ENCODE data around the gene LRP3. TPM values are rescaled to one million over a fixed set of nuclear protein-coding genes. Genes with fewer than 3 reads are reported as not detected.
"Not testable (repeated sequence)": the region's sequence is repeated elsewhere in the genome, so short reads cannot be mapped to it uniquely, and the experiment has no call there.

The LRP3 gene
- total RNA-seq, 1 experiment from 2014 or later = 39.4 TPM

GRCh38 chr19:33186431-33187182 lies 7.5 kb upstream of the LRP3 start:
- Histone ChIP-seq H3K27me3 (replicated peaks; ENCODE audit: insufficient read depth, low read depth, low read length, poor library complexity) (no peaks in the 10 kb centered on the region), H3K4me3 (ENCODE audit: low read depth, low read length, poor library complexity, severe bottlenecking) (no peak overlapping the region), H3K4me1 (ENCODE audit: insufficient read depth, low read length, poor library complexity, severe bottlenecking) (peaks cover 4% of the 10 kb centered on the region), H3K27ac (ENCODE audit: low read depth, low read length, poor library complexity, severe bottlenecking) (no peak overlapping the region), H3K9me3 (ENCODE audit: low read depth, low read length, poor library complexity, severe bottlenecking) (no peaks in the 10 kb centered on the region), H3K36me3 (ENCODE audit: insufficient read depth, low read length, poor library complexity, severe bottlenecking) (no peaks in the 10 kb centered on the region)
- intact Hi-C loops (cut with micrococcal nuclease; ENCODE audit: unreplicated experiment) = loop anchor here (10.0 kb wide), 1 partner anchor 212 kb away; the partner anchor contains the start of genes CEP89 and FAAP24
- DNase-seq (ENCODE audit: low spot score) = no peak
- TF ChIP-seq EZH2 (IDR thresholded peaks at IDR 0.05; ENCODE audit: borderline replicate concordance, low read depth, low read length, poor library complexity, severe bottlenecking) (no peak), CTCF (conservative IDR thresholded peaks at IDR 0.05; ENCODE audit: low read depth, low read length) (no peak)
- POLR2A ChIA-PET (ENCODE audit: low non-redundant PET) = no interaction called here
- CTCF ChIA-PET = interaction anchor here (0.5 to 0.9 kb wide), 2 partner anchors 66 to 606 kb away, joined by 3 to 4 read pairs; partner anchors contain the start of gene PDCD5
- BruUV-seq (replicated peaks) = no TSS peak

- intact Hi-C loops (cut with micrococcal nuclease; ENCODE audit: unreplicated experiment) = loop anchor here (10.0 kb wide), 1 partner anchor 212 kb away; the partner anchor contains the start of genes CEP89 and FAAP24
- POLR2A ChIA-PET (ENCODE audit: low non-redundant PET) = no interaction called here
- CTCF ChIA-PET = interaction anchor here (0.5 kb wide), 1 partner anchor 606 kb away, joined by 4 read pairs; the partner anchor contains the start of gene PDCD5
These were observed 7.0 kb upstream of the LRP3 start for GRCh38 chr19:33187183-33187540.

GRCh38 chr19:33189453-33189852 lies 4.7 kb upstream of the LRP3 start:
- no peak for DNase-seq (ENCODE audit: low spot score)
- BruUV-seq (replicated peaks) = no TSS peak
- H3K4me1 ChIP-seq (ENCODE audit: insufficient read depth, low read length, poor library complexity, severe bottlenecking) = peaks cover 4% of the 10 kb centered on the region
- ChIA-PET CTCF (no interaction called here), POLR2A (ENCODE audit: low non-redundant PET) (no interaction called here)
- H3K4me3 ChIP-seq (ENCODE audit: low read depth, low read length, poor library complexity, severe bottlenecking) = no peak overlapping the region
- H3K27me3 ChIP-seq (replicated peaks; ENCODE audit: insufficient read depth, low read depth, low read length, poor library complexity) = no peaks in the 10 kb centered on the region
- intact Hi-C loops (cut with micrococcal nuclease; ENCODE audit: unreplicated experiment) = loop anchor here (10.0 kb wide), 1 partner anchor 215 kb away; the partner anchor contains the start of genes CEP89 and FAAP24
- TF ChIP-seq EZH2 (IDR thresholded peaks at IDR 0.05; ENCODE audit: borderline replicate concordance, low read depth, low read length, poor library complexity, severe bottlenecking) = no peak
- TF ChIP-seq CTCF (conservative IDR thresholded peaks at IDR 0.05; ENCODE audit: low read depth, low read length) = no peak
- H3K9me3 ChIP-seq (ENCODE audit: low read depth, low read length, poor library complexity, severe bottlenecking) = no peaks in the 10 kb centered on the region
- H3K36me3 ChIP-seq (ENCODE audit: insufficient read depth, low read length, poor library complexity, severe bottlenecking) = no peaks in the 10 kb centered on the region
- no peak overlapping the region for H3K27ac ChIP-seq (ENCODE audit: low read depth, low read length, poor library complexity, severe bottlenecking)

More at GRCh38 chr19:33187183-33187540, 7.0 kb upstream of the LRP3 start:
- H3K9me3 ChIP-seq (ENCODE audit: low read depth, low read length, poor library complexity, severe bottlenecking) = no peaks in the 10 kb centered on the region
- H3K4me3 ChIP-seq (ENCODE audit: low read depth, low read length, poor library complexity, severe bottlenecking) = no peak overlapping the region
- H3K4me1 ChIP-seq (ENCODE audit: insufficient read depth, low read length, poor library complexity, severe bottlenecking) = peaks cover 4% of the 10 kb centered on the region
- no TSS peak for BruUV-seq (replicated peaks)
- TF ChIP-seq EZH2 (IDR thresholded peaks at IDR 0.05; ENCODE audit: borderline replicate concordance, low read depth, low read length, poor library complexity, severe bottlenecking) = no peak
- TF ChIP-seq CTCF (conservative IDR thresholded peaks at IDR 0.05; ENCODE audit: low read depth, low read length) = no peak
- no peak for DNase-seq (ENCODE audit: low spot score)
- no peaks in the 10 kb centered on the region for H3K36me3 ChIP-seq (ENCODE audit: insufficient read depth, low read length, poor library complexity, severe bottlenecking)
- no peaks in the 10 kb centered on the region for H3K27me3 ChIP-seq (replicated peaks; ENCODE audit: insufficient read depth, low read depth, low read length, poor library complexity)
- H3K27ac ChIP-seq (ENCODE audit: low read depth, low read length, poor library complexity, severe bottlenecking) = no peak overlapping the region

GRCh38 chr19:33191092-33191491 lies 3.0 kb upstream of the LRP3 start:
- CTCF ChIA-PET; H3K4me3 ChIP-seq (ENCODE audit: low read depth, low read length, poor library complexity, severe bottlenecking); H3K36me3 ChIP-seq (ENCODE audit: insufficient read depth, low read length, poor library complexity, severe bottlenecking); DNase-seq (ENCODE audit: low spot score); H3K27me3 ChIP-seq (replicated peaks; ENCODE audit: insufficient read depth, low read depth, low read length, poor library complexity); intact Hi-C loops (cut with micrococcal nuclease; ENCODE audit: unreplicated experiment); H3K4me1 ChIP-seq (ENCODE audit: insufficient read depth, low read length, poor library complexity, severe bottlenecking); BruUV-seq (replicated peaks); H3K27ac ChIP-seq (ENCODE audit: low read depth, low read length, poor library complexity, severe bottlenecking); POLR2A ChIA-PET (ENCODE audit: low non-redundant PET); H3K9me3 ChIP-seq (ENCODE audit: low read depth, low read length, poor library complexity, severe bottlenecking): not testable (repeated sequence)

All from A673 (cell line).